Anterior cingulate cortex (tissue), 58 donors: ENCODE measurements around the gene LDLRAD4.

ENCODE experiments used
- DNase-seq, 58 donors: peaks; one replicate each; lab custom pipeline; 2025; lab: John Stamatoyannopoulos, UW

Gene LDLRAD4

DNA sequence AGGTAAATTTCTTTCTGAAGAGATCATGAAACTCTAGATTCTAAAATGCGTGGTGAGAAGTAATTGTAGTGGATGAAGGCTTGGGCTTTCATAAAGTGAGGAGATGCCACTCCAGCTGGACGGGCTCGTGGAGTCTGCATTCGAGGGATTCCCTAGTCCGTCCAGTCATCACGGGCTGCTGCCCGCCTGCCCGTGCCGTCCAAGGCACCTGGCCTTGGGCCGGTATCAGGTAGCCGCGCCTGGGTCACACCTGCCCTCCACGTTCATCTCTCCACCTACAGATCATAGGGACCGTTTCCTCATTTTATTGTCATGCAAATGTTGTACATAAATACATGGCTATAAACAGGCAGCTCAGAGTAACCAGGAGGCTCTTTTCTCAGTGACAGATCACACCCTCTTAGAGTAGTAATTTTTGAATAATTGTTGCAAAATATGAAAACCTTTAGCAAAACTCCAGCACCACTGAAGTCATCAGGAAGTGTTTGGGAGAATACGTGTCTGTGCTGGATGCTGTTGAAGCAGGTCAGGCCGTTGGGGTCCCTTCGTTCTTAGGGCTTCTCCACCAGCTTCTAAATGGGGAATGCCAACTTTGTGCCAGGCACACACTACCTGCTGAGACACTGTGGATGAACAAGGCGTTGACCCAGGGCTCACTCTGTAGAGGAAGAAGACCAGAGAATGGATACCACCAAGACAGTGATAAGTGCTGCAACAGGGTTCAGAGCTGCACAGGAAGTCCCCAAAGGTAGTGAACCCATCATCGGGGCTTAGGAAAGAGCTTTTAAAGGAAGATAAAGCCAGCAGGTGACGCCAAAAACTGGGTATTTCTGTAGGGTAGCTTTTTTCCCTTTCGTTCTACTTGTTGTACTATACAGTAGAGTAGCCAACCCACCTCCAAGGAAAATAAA lies 395.3 kb downstream of the LDLRAD4 start:
- no peak for DNase-seq

DNA sequence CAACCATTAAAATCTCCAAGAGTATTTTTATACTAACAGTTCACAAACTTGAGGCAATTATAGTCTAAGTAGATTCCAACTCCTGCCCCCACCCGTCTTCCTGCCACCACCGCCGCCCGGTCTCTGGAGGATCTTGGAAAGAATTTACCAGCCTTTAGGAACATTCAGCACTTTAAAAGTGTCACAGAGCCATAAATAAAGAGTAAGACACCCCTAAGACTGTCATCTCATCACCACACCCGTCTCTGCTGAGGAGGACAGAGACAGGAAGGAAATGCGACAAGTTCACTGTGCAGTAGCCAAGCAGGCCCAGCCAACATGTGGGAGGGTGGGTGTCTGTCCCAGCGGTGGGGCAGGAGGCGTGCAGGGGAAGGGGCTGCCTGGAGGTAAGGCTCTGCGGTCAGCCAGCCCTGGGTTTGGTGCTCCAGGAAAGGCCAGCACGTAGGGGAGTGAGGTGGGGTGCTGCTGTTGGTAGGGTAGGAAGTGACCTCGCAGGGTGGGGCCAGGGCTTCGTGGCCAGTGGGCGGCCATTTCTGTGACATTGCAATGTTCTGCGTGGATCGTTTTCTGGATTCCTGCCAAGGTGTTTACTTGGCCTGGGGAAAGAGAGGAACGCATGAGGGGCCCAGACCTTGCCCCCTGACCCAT lies 396.2 kb downstream of the LDLRAD4 start:
- DNase-seq = peak in 12 of 58 donors; percentile 30 to 63 (median 48)

GRCh38 chr18:13615432-13615861 lies 396.9 kb downstream of the LDLRAD4 start:
- DNase-seq = peak in 1 of 58 donors; percentile 48

GRCh38 chr18:13616041-13616440 lies 397.5 kb downstream of the LDLRAD4 start:
- no peak for DNase-seq

GRCh38 chr18:13616525-13617035 lies 398.0 kb downstream of the LDLRAD4 start:
- no peak for DNase-seq

GRCh38 chr18:13617826-13618515 lies 399.4 kb downstream of the LDLRAD4 start:
- no peak for DNase-seq

DNA sequence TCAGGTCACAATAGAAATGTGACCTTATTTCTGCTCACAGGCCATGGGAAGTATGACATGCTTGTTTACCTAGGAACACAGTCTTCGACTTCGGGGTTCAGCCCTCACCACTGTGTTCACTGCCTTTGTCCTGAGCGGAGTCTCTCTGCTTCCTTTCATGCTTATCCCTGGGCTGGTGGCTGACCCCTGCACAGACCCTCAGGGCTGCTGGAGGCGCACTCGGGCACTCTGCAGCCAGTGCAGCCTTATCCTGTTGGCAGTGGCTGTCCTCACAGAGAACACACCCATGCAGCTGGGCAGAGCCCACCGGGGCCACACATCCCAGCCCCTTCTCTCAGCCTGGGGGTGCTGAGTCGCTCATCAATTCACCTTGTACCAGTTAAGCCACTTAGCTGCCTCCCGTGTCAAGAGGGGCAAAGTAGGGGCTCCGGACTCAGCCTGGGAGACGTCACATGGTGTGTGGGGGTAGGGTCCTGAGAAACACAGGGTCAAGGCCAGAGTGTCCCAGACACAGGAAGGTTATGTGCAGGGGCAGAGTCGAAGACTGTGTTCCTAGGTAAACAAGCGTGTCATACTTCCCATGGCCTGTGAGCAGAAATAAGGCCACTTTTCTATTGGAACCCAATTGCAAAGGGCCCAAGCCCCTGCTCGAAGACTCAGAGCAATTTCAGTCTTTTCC lies 400.3 kb downstream of the LDLRAD4 start:
- DNase-seq = no peak

DNA sequence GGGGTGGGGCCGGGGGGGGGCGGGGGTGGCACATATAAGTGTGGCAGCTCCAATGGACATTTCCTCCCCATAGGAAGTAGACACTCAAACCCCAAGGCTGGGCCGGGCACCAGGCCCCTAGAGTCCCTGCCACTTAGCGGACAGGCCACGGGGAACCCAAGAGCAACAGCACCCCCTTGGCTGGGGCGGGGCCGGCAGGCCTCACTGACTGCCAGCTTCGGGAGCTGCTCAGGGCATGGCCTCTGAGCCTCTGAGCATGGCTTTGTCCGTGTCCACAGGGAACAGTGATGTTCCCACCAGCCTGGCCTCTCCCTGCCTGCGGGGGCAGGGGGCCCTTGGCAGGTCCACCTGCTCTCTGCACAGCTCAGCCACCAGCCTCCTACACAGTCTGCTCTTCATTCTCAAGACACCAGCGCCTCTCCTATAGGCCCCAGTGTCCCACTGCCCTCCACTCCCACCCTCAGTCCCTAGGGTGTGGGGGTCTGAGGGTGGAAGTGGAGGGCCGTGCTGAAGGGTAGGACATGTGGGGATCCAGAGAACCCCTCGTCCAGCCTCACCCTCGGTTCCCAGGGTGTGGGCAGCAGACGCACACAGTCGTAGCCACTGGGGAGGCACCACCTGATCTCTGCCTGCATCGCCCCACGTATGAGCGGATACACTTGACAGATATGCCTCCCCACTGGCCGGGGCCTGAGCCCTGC lies 401.1 kb downstream of the LDLRAD4 start:
- DNase-seq = peak in 9 of 58 donors; percentile 8 to 62 (median 42)

DNA sequence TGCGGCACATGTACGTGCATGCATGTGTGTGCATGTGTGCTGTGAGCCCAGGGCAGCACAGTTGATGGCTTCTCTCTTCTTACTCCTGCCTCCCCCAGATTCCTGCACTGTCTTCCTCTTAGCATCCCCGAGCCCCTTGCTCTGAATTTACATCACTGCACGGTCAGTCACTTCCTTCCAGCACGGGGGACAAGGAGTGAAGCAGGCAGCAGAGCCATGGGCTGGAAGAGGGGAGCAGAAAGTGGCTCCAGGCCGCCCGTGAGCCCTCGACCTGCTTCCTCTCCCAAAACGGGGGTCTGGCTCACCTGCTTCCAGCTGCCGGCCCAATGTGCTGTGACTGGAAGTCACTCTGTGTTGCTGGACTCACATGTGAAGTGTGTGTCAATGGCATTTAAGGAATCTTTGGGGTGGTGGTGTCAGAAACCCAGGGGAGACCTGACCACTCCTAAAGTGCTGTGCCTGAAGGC lies 401.7 kb downstream of the LDLRAD4 start:
- DNase-seq = no peak

DNA sequence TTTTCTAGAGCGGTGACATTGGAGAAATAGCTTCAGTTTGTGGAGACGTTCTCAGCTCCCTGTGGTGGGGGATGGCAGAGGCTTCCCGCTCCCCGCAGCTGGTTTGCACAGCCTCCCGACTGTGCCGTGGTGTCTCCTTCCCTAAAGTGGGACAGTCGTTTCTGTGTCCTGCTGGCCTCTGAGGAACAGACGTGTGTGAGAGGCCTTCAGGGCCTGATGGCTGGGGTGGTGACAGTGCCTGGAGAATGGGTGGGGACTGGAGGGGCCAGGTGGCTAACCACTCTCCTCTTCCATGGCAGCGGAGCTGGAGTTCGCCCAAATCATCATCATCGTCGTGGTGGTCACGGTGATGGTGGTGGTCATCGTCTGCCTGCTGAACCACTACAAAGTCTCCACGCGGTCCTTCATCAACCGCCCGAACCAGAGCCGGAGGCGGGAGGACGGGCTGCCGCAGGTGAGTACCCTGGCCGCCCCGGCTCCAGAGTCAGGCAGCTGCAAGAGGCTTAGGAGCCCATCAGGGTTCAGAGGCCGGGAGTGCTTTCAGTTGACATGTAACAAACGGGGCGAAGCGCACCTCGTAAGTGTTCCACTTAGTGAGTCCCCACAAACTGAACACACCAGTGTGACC lies 402.4 kb downstream of the LDLRAD4 start:
- DNase-seq = no peak

DNA sequence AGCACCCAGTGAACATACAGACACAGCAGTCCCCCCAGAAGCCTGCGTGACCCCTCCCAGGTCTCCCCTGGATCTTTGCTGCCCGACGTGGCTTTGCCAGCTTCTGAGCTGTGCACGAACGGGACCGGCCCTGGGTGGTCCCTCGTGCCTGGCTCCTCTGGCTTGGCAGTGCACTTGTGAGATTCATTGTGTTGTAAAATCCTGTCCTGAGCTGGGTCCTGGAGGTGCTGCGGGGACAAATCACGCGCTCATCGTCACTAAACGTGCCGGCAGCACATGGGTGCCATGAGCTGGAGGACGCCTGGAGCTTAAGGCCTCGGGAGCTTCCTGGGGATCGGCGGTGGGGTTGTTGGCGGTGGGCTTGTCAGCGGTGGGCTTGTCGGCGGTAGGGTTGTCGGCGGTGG lies 402.9 kb downstream of the LDLRAD4 start:
- DNase-seq = no peak

DNA sequence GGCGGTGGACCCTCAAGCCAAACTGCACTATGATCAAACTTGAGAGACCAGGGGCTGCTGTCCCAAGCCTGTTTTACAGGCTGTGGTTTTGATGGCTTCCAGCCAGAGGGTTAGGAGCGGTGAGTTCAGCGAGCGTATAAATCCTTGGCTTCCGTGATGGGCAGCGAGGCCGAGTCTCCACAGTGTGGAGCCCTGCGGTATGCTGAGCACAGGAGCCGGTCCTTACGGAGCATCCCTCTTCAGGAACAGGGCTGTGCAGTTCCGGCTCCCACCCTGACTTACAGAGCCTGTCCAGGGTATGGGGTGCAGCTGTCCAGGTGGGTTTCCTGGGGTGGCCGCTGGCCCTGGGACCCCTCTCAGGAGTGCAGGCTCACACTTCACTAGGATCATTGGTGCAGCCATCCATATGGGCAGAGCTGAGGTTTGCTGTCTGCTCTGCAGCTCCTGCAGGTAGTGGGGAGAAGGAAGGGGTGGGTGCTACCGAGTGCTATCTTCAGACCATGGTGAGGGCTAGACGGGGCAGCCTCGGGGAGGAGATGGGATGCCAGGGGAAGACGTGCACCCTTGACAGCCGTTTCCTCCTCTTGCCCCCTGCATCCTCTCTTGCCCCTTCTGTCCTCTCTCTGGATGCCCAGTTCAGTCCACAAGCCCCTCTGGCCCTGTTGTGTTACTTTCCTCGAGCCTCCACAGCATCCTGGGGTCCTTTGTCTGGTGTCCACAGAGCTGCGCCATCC lies 403.5 kb downstream of the LDLRAD4 start:
- no peak for DNase-seq

GRCh38 chr18:13622751-13623150 lies 404.2 kb downstream of the LDLRAD4 start:
- DNase-seq = no peak

- DNase-seq = no peak
Observed at GRCh38 chr18:13623348-13623747, 404.8 kb downstream of the LDLRAD4 start.

GRCh38 chr18:13623871-13624270 lies 405.3 kb downstream of the LDLRAD4 start:
- DNase-seq = peak in 8 of 58 donors; percentile 30 to 56 (median 42)

DNA sequence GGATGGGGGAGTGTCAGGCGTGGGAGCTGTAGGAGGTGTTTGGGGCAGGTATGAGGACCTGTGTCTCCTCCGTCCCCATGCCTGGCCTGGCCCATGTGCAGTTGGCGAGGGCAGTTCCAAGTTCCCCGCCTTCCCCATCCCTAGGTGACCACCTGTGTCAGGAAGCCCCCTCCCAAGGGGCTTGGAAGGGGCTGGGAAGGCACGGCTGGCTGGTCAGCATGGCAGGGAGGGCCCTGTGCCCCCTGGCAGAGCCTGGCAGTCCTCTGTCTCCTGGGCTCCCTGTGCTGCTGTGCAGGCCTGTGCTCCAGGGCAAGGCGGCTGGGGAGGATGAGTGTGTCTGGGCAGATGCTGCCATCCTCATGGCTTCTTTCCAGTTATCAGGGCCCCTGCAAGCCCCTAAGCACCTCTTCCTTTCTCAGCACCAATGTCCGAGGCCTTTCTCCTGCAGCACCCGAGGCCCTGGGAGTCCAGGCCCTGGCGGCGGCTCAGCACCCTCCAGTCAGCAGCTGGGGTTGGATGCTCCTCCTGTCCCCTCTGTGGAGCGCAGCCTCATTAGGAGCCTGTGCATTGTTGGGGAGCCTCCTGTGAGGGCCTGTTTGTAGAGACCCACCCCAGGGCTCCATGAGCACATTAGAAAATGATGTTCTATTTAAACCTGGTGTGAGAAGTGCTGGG lies 406.1 kb downstream of the LDLRAD4 start:
- no peak for DNase-seq

DNA sequence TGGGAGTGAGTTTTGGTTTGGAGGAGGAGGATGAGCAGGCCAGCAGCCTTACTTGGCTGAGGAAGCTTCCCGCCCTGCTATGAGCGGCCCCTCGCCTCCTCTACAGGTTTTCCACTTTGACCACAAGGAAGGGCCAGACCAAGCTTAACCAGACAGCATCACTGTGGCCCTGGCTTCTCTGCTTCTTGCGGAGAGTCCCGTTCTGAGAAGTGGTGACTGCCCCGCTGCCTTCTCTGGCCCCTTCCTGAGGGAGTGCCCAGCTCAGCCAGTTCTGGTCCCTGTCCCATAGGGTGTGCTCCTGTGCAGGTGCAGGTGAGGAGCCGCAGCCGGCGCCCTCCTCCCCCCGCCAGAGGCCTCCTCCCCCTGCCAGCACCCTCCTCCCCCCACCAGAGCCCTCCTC lies 406.8 kb downstream of the LDLRAD4 start:
- DNase-seq = no peak
